DND-41 (cell line): Measurements from ENCODE around the gene CLEC20A.

ENCODE experiments used
- EZH2 ChIP-seq: IDR thresholded peaks from 3 replicates; pipeline ENCODE4 v1.6.1; 2012; ENCODE audit warnings: borderline replicate concordance, low read depth, mild to moderate bottlenecking, moderate library complexity, low read length, inconsistent platforms; ENCODE audit not compliant: severe bottlenecking
- TF ChIP-seq, protein P1 (sequence below): IDR thresholded peaks from 2 replicates; pipeline ENCODE4 v1.5.1; 2012; ENCODE audit warnings: borderline replicate concordance, low read length, moderate library complexity, mild to moderate bottlenecking; ENCODE audit not compliant: poor library complexity, severe bottlenecking; ENCODE audit errors: extremely low read depth

DNA sequence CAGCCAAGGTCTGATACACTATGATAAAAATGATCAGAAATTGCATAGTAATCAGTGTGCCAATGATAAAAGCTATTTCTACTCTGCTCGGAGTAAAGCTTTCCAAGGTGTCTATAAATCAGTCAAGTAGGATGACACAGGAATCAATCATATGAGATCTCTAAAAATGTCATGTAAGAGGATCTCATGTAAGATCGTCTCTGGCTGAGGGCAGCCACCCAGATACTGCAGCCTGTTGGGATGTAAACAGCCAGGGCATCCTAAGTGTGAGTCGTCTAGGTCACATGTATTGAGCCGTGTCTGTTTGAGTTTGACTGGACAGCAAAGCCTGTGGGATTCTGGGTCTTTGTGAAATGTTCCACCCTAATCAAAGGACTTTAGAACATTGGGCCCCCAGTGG is 13.4 kb upstream of the CLEC20A start:
- TF ChIP-seq, protein P1, sequence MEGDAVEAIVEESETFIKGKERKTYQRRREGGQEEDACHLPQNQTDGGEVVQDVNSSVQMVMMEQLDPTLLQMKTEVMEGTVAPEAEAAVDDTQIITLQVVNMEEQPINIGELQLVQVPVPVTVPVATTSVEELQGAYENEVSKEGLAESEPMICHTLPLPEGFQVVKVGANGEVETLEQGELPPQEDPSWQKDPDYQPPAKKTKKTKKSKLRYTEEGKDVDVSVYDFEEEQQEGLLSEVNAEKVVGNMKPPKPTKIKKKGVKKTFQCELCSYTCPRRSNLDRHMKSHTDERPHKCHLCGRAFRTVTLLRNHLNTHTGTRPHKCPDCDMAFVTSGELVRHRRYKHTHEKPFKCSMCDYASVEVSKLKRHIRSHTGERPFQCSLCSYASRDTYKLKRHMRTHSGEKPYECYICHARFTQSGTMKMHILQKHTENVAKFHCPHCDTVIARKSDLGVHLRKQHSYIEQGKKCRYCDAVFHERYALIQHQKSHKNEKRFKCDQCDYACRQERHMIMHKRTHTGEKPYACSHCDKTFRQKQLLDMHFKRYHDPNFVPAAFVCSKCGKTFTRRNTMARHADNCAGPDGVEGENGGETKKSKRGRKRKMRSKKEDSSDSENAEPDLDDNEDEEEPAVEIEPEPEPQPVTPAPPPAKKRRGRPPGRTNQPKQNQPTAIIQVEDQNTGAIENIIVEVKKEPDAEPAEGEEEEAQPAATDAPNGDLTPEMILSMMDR = no peak
- no peak for TF ChIP-seq EZH2
